Adrenal gland (tissue), 12 donors: ENCODE results near the gene PLAGL1. TPM values are rescaled to one million over a fixed set of nuclear protein-coding genes. Genes with fewer than 3 reads are reported as not detected.
A peak's percentile ranks its signal among the peaks of the same experiment; 100 is the strongest.
"Not testable (repeated sequence)": the region's sequence is repeated elsewhere in the genome, so short reads cannot be mapped to it uniquely, and the experiment has no call there.

Experiments used
- DNase-seq, 7 donors: peaks; one replicate each; pipeline ENCODE4 v3.0.0-alpha.2; 2019 to 2020
- H3K27ac ChIP-seq, 5 donors: fragments of 200-600 bp; sonication (generic) in 4 of 5; 1 replicate in 3 of 5; 2 replicates in 2 of 5; pipeline versions ENCODE4 v1.5.1 to v1.8.0; 2016 to 2020; ENCODE audit warnings: mild to moderate bottlenecking in 1 of 5
- H3K27me3 ChIP-seq: fragments of 200-600 bp; 2 replicates; pipeline ENCODE4 v1.8.0; 2021
- H3K36me3 ChIP-seq, 2 donors: fragments of 200-600 bp; replicated peaks in 1 of 2; 1 replicate in 1 of 2; 2 replicates in 1 of 2; pipeline versions ENCODE4 v1.5.1 to v1.8.0; 2018 to 2022
- H3K4me1 ChIP-seq, 2 donors: fragments of 200-600 bp; replicated peaks in 1 of 2; 1 replicate in 1 of 2; 2 replicates in 1 of 2; pipeline versions ENCODE4 v1.5.1 to v1.8.0; 2018 to 2021
- H3K4me3 ChIP-seq, 4 donors: fragments of 200-600 bp; sonication (generic) in 3 of 4; one replicate each; pipeline ENCODE4 v1.5.1; 2016 to 2018
- H3K9me3 ChIP-seq, 3 donors: fragments of 200-600 bp; sonication (generic) in 1 of 3; replicated peaks in 1 of 3; 1 replicate in 2 of 3; 2 replicates in 1 of 3; pipeline versions ENCODE4 v1.5.1 to v1.8.0; 2016 to 2021
- CTCF ChIP-seq, 6 experiments: fragments of 450-650 bp in 4 of 6; fragments of 200-600 bp in 2 of 6; sonication (generic) in 1 of 6; IDR thresholded peaks; 1 replicate in 5 of 6; 2 replicates in 1 of 6; pipeline versions ENCODE4 v1.5.1 to v1.8.0; 2016 to 2021; ENCODE audit warnings: antibody characterized with exemption in 6 of 6, mild to moderate bottlenecking in 2 of 6, moderate library complexity in 1 of 6
- POLR2A ChIP-seq, 2 donors: fragments of 450-650 bp; IDR thresholded peaks; one replicate each; pipeline ENCODE4 v1.6.1; 2017; ENCODE audit warnings: antibody characterized with exemption in 2 of 2, mild to moderate bottlenecking in 2 of 2, moderate library complexity in 1 of 2
- WGBS, 4 donors: extraction: QIAGEN DNeasy Blood & Tissue Kit in 2 of 4; methylation state at CpG; one replicate each; pipeline versions ENCODE4 v1.1.5 to v1.1.7; 2013 to 2017; 5-methylcytosine and 5-hydroxymethylcytosine counted together
- intact Hi-C, 2 donors: fragments of 100-400 bp; cut with DNase I; formaldehyde crosslinking; loops; one replicate each; pipeline versions ENCODE4 v1.14.1 to v1.15.0; 2022 to 2023
- polyA plus RNA-seq, 3 donors: library from polyadenylated mRNA; stranded (reverse); fragments of 200-250 nt in 2 of 3; fragments of 350-450 nt in 1 of 3; fragmentation: Illumina TruSeq in 1 of 3; extraction: RNeasy Lipid Tissue Mini Kit (QIAGEN cat#74804) in 1 of 3; gene quantifications; one replicate each; pipeline ENCODE4 v1.2.3, GENCODE V29; 2013 to 2014
- total RNA-seq, 9 donors: library from RNA; depleted of rRNA in 4 of 9; stranded (reverse); fragments of >200 nt in 4 of 9; fragments of 120-200 nt in 1 of 9; fragmentation: NEBNext Ultra II Directional in 1 of 9; extraction: Animal tissue kit (Norgen Biotek cat#: 25700) in 1 of 9; gene quantifications; one replicate each; pipeline versions ENCODE4 v1.1.0 to v1.2.4, GENCODE V29; 2013 to 2023
- donor health status: healthy with polysubstance abuse.
- donor health status: Bipolar disorder and iron deficiency.
- donor health status: DM: yes; HTN: yes; CAD: no.
- donor health status: DM: no; HTN: no; CAD: no.
- donor health status: DM: no; HTN: no; CAD: no.
- donor health status: DM: yes; HTN: yes; CAD: no.

The PLAGL1 gene
- total and polyA plus RNA-seq, 12 donors, result 20.4 to 197 (median 78.7) TPM

GRCh38 chr6:144017166-144018094, 9.4 kb upstream of the PLAGL1 start:
- H3K36me3 ChIP-seq, result no peaks in the 10 kb centered on the region
- H3K27ac ChIP-seq, result no peak overlapping the region
- intact Hi-C loops, result loop anchor here in 1 of 2 donors (2.0 to 10.0 kb wide), 2 partner anchors 17 to 343 kb away; partner anchors contain the start of gene PHACTR2
- H3K9me3 ChIP-seq, result no peaks in the 10 kb centered on the region
- no peaks in the 10 kb centered on the region for H3K4me1 ChIP-seq
- H3K27me3 ChIP-seq, result no peaks in the 10 kb centered on the region
- no peak for DNase-seq
- WGBS, 4 donors, result 84 to 92% (median 87%) methylated on average over 5 of the region's 5 CpGs
- H3K4me3 ChIP-seq, result no peak overlapping the region
- no peak for TF ChIP-seq CTCF (IDR thresholded peaks at IDR 0.05)
- no peak for TF ChIP-seq POLR2A (IDR thresholded peaks at IDR 0.05)

GRCh38 chr6:144013486-144013909, 5.4 kb upstream of the PLAGL1 start:
- WGBS, 4 donors, result 13 to 18% (median 15%) methylated on average over 8 of the region's 8 CpGs
- Histone ChIP-seq H3K36me3 (no peaks in the 10 kb centered on the region), H3K4me3 (no peak overlapping the region), H3K27me3 (no peaks in the 10 kb centered on the region), H3K9me3 (no peaks in the 10 kb centered on the region), H3K4me1 (no peaks in the 10 kb centered on the region), H3K27ac (no peak overlapping the region)
- peak; percentile 76 to 96 (median 94) for TF ChIP-seq CTCF (IDR thresholded peaks at IDR 0.05)
- no peak for TF ChIP-seq POLR2A (IDR thresholded peaks at IDR 0.05)
- peak; percentile 72 to 91 (median 85) for DNase-seq
- intact Hi-C loops, result loop anchor here (5.0 to 10.0 kb wide), 3 partner anchors 71 to 436 kb away; partner anchors contain the start of gene PHACTR2 (in 1 of the 2)

GRCh38 chr6:144012534-144012933, 4.5 kb upstream of the PLAGL1 start:
- H3K27ac ChIP-seq, result no peak overlapping the region
- TF ChIP-seq POLR2A (IDR thresholded peaks at IDR 0.05) (no peak), CTCF (IDR thresholded peaks at IDR 0.05) (no peak)
- 63 to 86% (median 80%) methylated on average over 1 of the region's 1 CpG for WGBS, 4 donors
- no peaks in the 10 kb centered on the region for H3K27me3 ChIP-seq
- intact Hi-C loops, result loop anchor here (5.0 to 10.0 kb wide), 3 partner anchors 70 to 435 kb away; partner anchors contain the start of gene PHACTR2 (in 1 of the 2)
- no peaks in the 10 kb centered on the region for H3K36me3 ChIP-seq
- no peak for DNase-seq
- no peaks in the 10 kb centered on the region for H3K9me3 ChIP-seq
- H3K4me3 ChIP-seq, result no peak overlapping the region
- no peaks in the 10 kb centered on the region for H3K4me1 ChIP-seq

GRCh38 chr6:144009628-144010027, 1.6 kb upstream of the PLAGL1 start:
- H3K27me3 ChIP-seq, H3K4me3 ChIP-seq, H3K36me3 ChIP-seq, H3K4me1 ChIP-seq, H3K27ac ChIP-seq, H3K9me3 ChIP-seq, DNase-seq: not testable (repeated sequence)
- intact Hi-C loops, result loop anchor here (5.0 to 10.0 kb wide), 3 partner anchors 67 to 432 kb away; partner anchors contain the start of gene PHACTR2 (in 1 of the 2)
- WGBS, 4 donors, result 95 to 100% (median 99%) methylated on average over 2 of the region's 2 CpGs
